MM.1S (cell line): ENCODE measurements around the gene PROK1.

Experiments used
- DNase-seq: peaks from one replicate; pipeline ENCODE4 v3.0.0-alpha.2; 2015
- H2AFZ ChIP-seq: fragments of 300-600 bp; sonication (generic); 2 replicates; pipeline ENCODE4 v1.6.0; 2016; ENCODE audit warnings: antibody characterized with exemption, low read length
- H3F3A ChIP-seq: fragments of 300-600 bp; sonication (generic); 2 replicates; pipeline ENCODE4 v1.6.1; 2016; ENCODE audit warnings: mild to moderate bottlenecking, antibody characterized with exemption, low read length, moderate library complexity, mixed read lengths; ENCODE audit not compliant: insufficient read depth
- H3K27ac ChIP-seq: fragments of 300-600 bp; sonication (generic); 2 replicates; pipeline ENCODE4 v1.5.1; 2016; ENCODE audit warnings: mild to moderate bottlenecking, low read length
- H3K27me3 ChIP-seq: fragments of 300-600 bp; sonication (generic); replicated peaks from 2 replicates; pipeline ENCODE4 v1.6.0; 2016; ENCODE audit warnings: low read length; ENCODE audit not compliant: insufficient read depth
- H3K36me3 ChIP-seq: fragments of 300-600 bp; sonication (generic); replicated peaks from 2 replicates; pipeline ENCODE4 v1.6.1; 2016; ENCODE audit warnings: mild to moderate bottlenecking, low read length, mixed read lengths; ENCODE audit not compliant: insufficient read depth
- H3K4me1 ChIP-seq: fragments of 300-600 bp; sonication (generic); 2 replicates; pipeline ENCODE4 v1.6.1; 2016; ENCODE audit warnings: low read length, mixed read lengths
- H3K4me2 ChIP-seq: fragments of 300-600 bp; sonication (generic); 2 replicates; pipeline ENCODE4 v1.6.0; 2016; ENCODE audit warnings: low read depth, low read length
- H3K4me3 ChIP-seq: fragments of 300-600 bp; sonication (generic); 2 replicates; pipeline ENCODE4 v1.5.1; 2016; ENCODE audit warnings: low read length, mixed read lengths
- H3K79me2 ChIP-seq: fragments of 300-600 bp; sonication (generic); 2 replicates; pipeline ENCODE4 v1.6.1; 2016; ENCODE audit warnings: mixed run types, low read length, mixed read lengths
- H3K9ac ChIP-seq: fragments of 300-600 bp; sonication (generic); 2 replicates; pipeline ENCODE4 v1.6.1; 2016; ENCODE audit warnings: low read length, mixed read lengths
- H3K9me2 ChIP-seq: fragments of 300-600 bp; sonication (generic); replicated peaks from 2 replicates; pipeline ENCODE4 v1.6.1; 2016; ENCODE audit warnings: mild to moderate bottlenecking, low read length, mixed read lengths; ENCODE audit not compliant: insufficient read depth
- H3K9me3 ChIP-seq: fragments of 300-600 bp; sonication (generic); replicated peaks from 2 replicates; pipeline ENCODE4 v1.6.1; 2016; ENCODE audit warnings: mild to moderate bottlenecking, low read length, mixed read lengths; ENCODE audit not compliant: insufficient read depth
- H4K20me1 ChIP-seq: fragments of 300-600 bp; sonication (generic); 2 replicates; pipeline ENCODE4 v1.6.1; 2016; ENCODE audit warnings: mild to moderate bottlenecking, low read length, moderate library complexity, mixed read lengths; ENCODE audit not compliant: insufficient read depth
- EZH2 ChIP-seq: fragments of 300-600 bp; sonication (generic); optimal IDR thresholded peaks from 2 replicates; pipeline ENCODE3; 2017; ENCODE audit warnings: low read depth, mild to moderate bottlenecking, antibody characterized with exemption, low read length, mixed read lengths
- EZH2phosphoT487 ChIP-seq: fragments of 300-600 bp; sonication (generic); IDR thresholded peaks from 2 replicates; pipeline ENCODE4 v1.6.1; 2018; ENCODE audit warnings: antibody characterized with exemption, low read length
- TF ChIP-seq, protein P1 (sequence below): fragments of 300-600 bp; sonication (generic); IDR thresholded peaks from 2 replicates; pipeline ENCODE4 v1.5.1; 2016; ENCODE audit warnings: antibody characterized with exemption, low read length, mixed read lengths

The PROK1 gene

GRCh38 chr1:110489406-110489805 is 38.5 kb downstream of the PROK1 start:
- Histone ChIP-seq H3K4me2 (no peak overlapping the region), H4K20me1 (no peaks in the 10 kb centered on the region), H3K4me3 (no peak overlapping the region), H3K36me3 (no peaks in the 10 kb centered on the region), H3K4me1 (no peaks in the 10 kb centered on the region), H3K27ac (no peak overlapping the region), H3K27me3 (no peaks in the 10 kb centered on the region), H3K9ac (no peak overlapping the region), H3K79me2 (no peaks in the 10 kb centered on the region), H3K9me3 (no peaks in the 10 kb centered on the region), H3F3A (no peaks in the 10 kb centered on the region), H2AFZ (no peak overlapping the region), H3K9me2 (no peaks in the 10 kb centered on the region)
- TF ChIP-seq EZH2 (no peak), EZH2phosphoT487 (no peak)
- TF ChIP-seq, protein P1, sequence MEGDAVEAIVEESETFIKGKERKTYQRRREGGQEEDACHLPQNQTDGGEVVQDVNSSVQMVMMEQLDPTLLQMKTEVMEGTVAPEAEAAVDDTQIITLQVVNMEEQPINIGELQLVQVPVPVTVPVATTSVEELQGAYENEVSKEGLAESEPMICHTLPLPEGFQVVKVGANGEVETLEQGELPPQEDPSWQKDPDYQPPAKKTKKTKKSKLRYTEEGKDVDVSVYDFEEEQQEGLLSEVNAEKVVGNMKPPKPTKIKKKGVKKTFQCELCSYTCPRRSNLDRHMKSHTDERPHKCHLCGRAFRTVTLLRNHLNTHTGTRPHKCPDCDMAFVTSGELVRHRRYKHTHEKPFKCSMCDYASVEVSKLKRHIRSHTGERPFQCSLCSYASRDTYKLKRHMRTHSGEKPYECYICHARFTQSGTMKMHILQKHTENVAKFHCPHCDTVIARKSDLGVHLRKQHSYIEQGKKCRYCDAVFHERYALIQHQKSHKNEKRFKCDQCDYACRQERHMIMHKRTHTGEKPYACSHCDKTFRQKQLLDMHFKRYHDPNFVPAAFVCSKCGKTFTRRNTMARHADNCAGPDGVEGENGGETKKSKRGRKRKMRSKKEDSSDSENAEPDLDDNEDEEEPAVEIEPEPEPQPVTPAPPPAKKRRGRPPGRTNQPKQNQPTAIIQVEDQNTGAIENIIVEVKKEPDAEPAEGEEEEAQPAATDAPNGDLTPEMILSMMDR: no peak
- DNase-seq: no peak

GRCh38 chr1:110489973-110490542 is 39.1 kb downstream of the PROK1 start:
- Histone ChIP-seq H3K4me2 (no peak overlapping the region), H3K27ac (no peak overlapping the region), H3F3A (no peaks in the 10 kb centered on the region), H3K4me1 (no peaks in the 10 kb centered on the region), H3K36me3 (no peaks in the 10 kb centered on the region), H3K79me2 (no peaks in the 10 kb centered on the region), H3K9me3 (no peaks in the 10 kb centered on the region), H3K9ac (no peak overlapping the region), H3K27me3 (no peaks in the 10 kb centered on the region), H3K9me2 (no peaks in the 10 kb centered on the region), H2AFZ (no peak overlapping the region), H4K20me1 (no peaks in the 10 kb centered on the region), H3K4me3 (no peak overlapping the region)
- DNase-seq: no peak
- TF ChIP-seq EZH2 (no peak), EZH2phosphoT487 (no peak)
- TF ChIP-seq, protein P1: no peak

DNA sequence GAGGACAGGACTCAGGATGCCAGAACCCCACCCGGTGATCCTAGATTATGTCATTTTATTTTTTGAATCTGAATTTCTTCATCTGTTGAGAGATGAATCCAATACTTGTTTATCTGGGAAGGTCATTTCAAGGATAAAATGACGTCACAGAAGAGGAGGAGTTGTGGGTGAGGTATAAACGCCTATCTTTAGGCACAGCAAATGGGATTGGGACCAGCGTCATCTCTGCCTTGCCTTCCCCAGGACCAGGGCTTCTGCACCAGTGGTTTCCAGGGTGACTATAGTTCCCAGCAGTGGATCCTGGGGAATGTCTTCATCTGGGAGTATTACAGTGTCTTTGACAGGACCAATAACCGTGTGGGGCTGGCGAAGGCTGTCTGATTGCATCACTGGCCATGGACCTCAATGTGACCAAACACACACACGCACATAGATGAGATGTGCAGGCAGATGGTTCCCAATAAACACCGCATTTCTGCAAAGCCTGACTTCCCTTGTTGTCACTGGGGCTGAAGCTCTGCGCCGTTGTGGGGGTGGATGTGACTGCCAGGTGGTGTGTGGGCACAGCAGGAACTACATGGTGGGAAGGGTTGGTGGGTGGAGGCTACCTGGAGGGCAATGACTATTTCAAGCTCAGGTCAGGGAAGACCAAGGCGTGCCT is 40.0 kb downstream of the PROK1 start:
- H3K79me2 ChIP-seq: no peaks in the 10 kb centered on the region
- no peak for TF ChIP-seq EZH2
- TF ChIP-seq, protein P1: no peak
- no peak for TF ChIP-seq EZH2phosphoT487

More for the DNA sequence above, 40.0 kb downstream of the PROK1 start:
- Histone ChIP-seq H3F3A (no peaks in the 10 kb centered on the region), H3K9me2 (no peaks in the 10 kb centered on the region), H3K27me3 (no peaks in the 10 kb centered on the region), H3K4me2 (no peak overlapping the region), H2AFZ (no peak overlapping the region), H3K9ac (no peak overlapping the region), H4K20me1 (no peaks in the 10 kb centered on the region), H3K36me3 (no peaks in the 10 kb centered on the region), H3K4me3 (no peak overlapping the region), H3K9me3 (no peaks in the 10 kb centered on the region), H3K4me1 (no peaks in the 10 kb centered on the region), H3K27ac (no peak overlapping the region)
- DNase-seq: no peak
